Kidney (tissue), 14 donors: ENCODE results near the gene FBXO45. TPM values are rescaled to one million over a fixed set of nuclear protein-coding genes. Genes with fewer than 3 reads are reported as not detected.

Experiments used
- DNase-seq, 5 donors: peaks; one replicate each; pipeline ENCODE4 v3.0.0-alpha.2; 2013 to 2020
- FAIRE-seq: peaks from 2 replicates; lab custom pipeline; 2012; peaks lifted over from hg19 to GRCh38; lab: Jason Lieb, UNC
- H3K27ac ChIP-seq, 2 donors: one replicate each; pipeline ENCODE4 v1.7.0; 2013; ENCODE audit warnings: low read depth in 2 of 2, low read length in 2 of 2, inconsistent platforms in 1 of 2
- H3K27me3 ChIP-seq: one replicate; pipeline ENCODE4 v1.7.1; 2013; ENCODE audit warnings: low read length, inconsistent platforms; ENCODE audit not compliant: control insufficient read depth, insufficient read depth
- H3K36me3 ChIP-seq, 3 donors: one replicate each; pipeline versions ENCODE4 v1.7.0 to v1.7.1; 2013; ENCODE audit warnings: low read length in 3 of 3, control low read depth in 1 of 3, inconsistent platforms in 1 of 3; ENCODE audit not compliant: insufficient read depth in 3 of 3, control insufficient read depth in 2 of 3
- H3K4me1 ChIP-seq, 3 donors: one replicate each; pipeline versions ENCODE4 v1.7.0 to v1.7.1; 2013; ENCODE audit warnings: low read length in 3 of 3, inconsistent platforms in 1 of 3, low read depth in 1 of 3; ENCODE audit not compliant: control insufficient read depth in 2 of 3, insufficient read depth in 2 of 3
- H3K4me3 ChIP-seq, 3 donors: one replicate each; pipeline versions ENCODE4 v1.7.0 to v1.8.1; 2013; ENCODE audit warnings: low read length in 3 of 3, control low read depth in 1 of 3, inconsistent platforms in 1 of 3
- H3K9ac ChIP-seq, 3 donors: one replicate each; pipeline versions ENCODE4 v1.7.0 to v1.7.1; 2013; ENCODE audit warnings: low read length in 3 of 3, control low read depth in 1 of 3, inconsistent platforms in 1 of 3
- H3K9me3 ChIP-seq, 3 donors: one replicate each; pipeline versions ENCODE4 v1.7.0 to v1.7.1; 2013; ENCODE audit warnings: low read length in 3 of 3, control low read depth in 1 of 3, inconsistent platforms in 1 of 3; ENCODE audit not compliant: control insufficient read depth in 2 of 3, insufficient read depth in 1 of 3
- intact Hi-C: fragments of 100-400 bp; cut with DNase I; formaldehyde crosslinking; loops from one replicate; pipeline ENCODE4 v1.11.1; 2022
- polyA plus RNA-seq: library from polyadenylated mRNA; stranded (reverse); fragments of 350-450 nt; fragmentation: Illumina TruSeq; extraction: RNeasy Lipid Tissue Mini Kit (QIAGEN cat#74804); gene quantifications from one replicate; pipeline ENCODE4 v1.2.3, GENCODE V29; 2014; ENCODE audit warnings: low read depth, low replicate concordance; ENCODE audit not compliant: insufficient read depth
- total RNA-seq: library from RNA; stranded (reverse); fragmentation: NEBNext Ultra II Directional; extraction: Animal tissue kit (Norgen Biotek cat#: 25700); gene quantifications from one replicate; pipeline ENCODE4 v1.2.1, GENCODE V29; 2021
- TF ChIP-seq, protein P1 (sequence below): IDR thresholded peaks from 3 replicates; pipeline ENCODE4 v1.5.1; 2012; ENCODE audit warnings: mild to moderate bottlenecking, moderate library complexity, borderline replicate concordance; ENCODE audit not compliant: insufficient read depth; ENCODE audit errors: extremely low read depth
- donor health status: control.
- donor health status: control.
- donor health status: control.
- donor health status: control.
- donor health status: control.
- donor health status: DM: yes; HTN: yes; CAD: no.
- donor health status: Normal renal cell carcinoma (clear cell type).

Gene FBXO45
- total and polyA plus RNA-seq, 2 donors from 2014 or later: 2.5 to 7.0 TPM

DNA sequence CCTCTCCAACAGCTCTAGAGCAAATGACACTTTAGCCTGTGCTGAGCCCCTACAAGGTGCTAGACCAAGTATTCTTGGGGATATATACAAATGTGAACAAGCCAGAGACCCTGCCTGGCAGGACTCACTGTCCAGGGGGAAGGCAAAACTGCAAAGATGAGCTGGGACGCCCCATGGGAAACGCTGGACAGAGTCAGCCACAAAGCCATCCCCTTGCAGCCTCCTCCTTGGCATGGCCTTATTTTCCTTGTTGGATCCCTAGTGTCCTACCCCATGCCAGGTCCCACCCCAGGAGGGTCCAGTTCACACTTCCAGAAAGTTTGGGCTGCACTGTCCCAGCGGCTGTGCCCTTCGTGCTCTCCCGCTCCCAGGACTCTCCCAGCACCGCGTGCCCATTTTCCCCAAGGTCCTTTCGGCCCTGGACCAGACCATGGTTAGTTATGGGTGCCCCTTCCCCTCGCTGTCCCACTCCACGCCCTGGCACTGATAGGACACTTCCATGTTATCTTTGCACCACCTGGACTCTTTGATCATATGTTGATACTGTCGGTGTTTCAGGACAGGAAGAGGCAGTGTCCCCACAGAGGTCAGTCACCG, 65.2 kb downstream of the FBXO45 start:
- Histone ChIP-seq H3K36me3 (no peaks in the 10 kb centered on the region), H3K27me3 (no peaks in the 10 kb centered on the region), H3K27ac (no peak overlapping the region), H3K9ac (no peak overlapping the region), H3K4me1 (peaks cover 0 to 5% (median 0%) of the 10 kb centered on the region in 3 donors), H3K9me3 (no peaks in the 10 kb centered on the region), H3K4me3 (no peak overlapping the region)
- DNase-seq (no peak), FAIRE-seq (no peak)
- intact Hi-C loops: no loop called here
- TF ChIP-seq, protein P1, sequence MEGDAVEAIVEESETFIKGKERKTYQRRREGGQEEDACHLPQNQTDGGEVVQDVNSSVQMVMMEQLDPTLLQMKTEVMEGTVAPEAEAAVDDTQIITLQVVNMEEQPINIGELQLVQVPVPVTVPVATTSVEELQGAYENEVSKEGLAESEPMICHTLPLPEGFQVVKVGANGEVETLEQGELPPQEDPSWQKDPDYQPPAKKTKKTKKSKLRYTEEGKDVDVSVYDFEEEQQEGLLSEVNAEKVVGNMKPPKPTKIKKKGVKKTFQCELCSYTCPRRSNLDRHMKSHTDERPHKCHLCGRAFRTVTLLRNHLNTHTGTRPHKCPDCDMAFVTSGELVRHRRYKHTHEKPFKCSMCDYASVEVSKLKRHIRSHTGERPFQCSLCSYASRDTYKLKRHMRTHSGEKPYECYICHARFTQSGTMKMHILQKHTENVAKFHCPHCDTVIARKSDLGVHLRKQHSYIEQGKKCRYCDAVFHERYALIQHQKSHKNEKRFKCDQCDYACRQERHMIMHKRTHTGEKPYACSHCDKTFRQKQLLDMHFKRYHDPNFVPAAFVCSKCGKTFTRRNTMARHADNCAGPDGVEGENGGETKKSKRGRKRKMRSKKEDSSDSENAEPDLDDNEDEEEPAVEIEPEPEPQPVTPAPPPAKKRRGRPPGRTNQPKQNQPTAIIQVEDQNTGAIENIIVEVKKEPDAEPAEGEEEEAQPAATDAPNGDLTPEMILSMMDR: no peak

DNA sequence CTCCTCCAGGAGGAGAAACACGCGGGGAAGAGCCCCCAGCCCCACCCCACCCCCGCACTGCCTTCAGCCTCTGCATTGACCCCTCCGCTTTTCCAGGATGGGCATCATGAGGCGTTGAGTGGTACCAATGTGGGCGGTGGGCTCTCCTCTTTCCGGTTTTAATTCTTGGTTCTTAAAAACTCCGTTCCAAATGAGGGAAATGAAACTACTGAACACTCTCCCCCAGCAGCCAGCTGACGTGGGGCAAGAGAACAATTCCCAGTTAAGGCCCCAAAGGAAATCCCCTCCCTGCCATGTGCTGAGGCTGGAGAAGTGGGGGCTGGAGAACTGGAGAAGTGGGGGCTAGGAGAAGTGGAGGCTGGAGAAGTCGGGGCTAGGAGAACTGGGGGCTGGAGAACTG, 65.8 kb downstream of the FBXO45 start:
- Histone ChIP-seq H3K27ac (no peak overlapping the region), H3K36me3 (no peaks in the 10 kb centered on the region)
- no peak for DNase-seq

DNA sequence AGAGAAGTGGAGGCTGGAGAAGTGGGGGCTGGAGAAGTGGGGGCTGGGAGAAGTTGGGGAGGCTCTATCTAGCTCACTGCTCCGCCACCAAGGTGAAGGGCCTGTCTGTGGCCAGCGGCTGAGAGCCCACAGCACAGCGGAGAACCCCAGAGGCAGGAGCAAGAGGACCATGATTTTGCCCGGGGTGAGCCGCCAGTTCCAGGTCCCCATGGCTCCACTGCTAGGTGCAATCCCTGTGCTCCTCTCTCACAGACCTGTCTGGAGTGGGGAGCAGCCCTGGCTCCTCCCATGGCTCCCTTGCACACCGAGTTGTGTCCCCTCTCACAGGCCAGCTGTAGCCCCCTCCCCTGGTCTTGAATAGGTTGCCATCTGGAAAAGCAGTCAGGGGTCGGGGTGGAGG, 66.4 kb downstream of the FBXO45 start:
- Histone ChIP-seq H3K27me3 (no peaks in the 10 kb centered on the region), H3K4me1 (peaks cover 0 to 11% (median 0%) of the 10 kb centered on the region in 3 donors), H3K36me3 (no peaks in the 10 kb centered on the region), H3K27ac (no peak overlapping the region), H3K9me3 (no peaks in the 10 kb centered on the region), H3K4me3 (no peak overlapping the region), H3K9ac (no peak overlapping the region)
- no peak for FAIRE-seq
- TF ChIP-seq, protein P1: no peak
- intact Hi-C loops: no loop called here
- DNase-seq: no peak

More for the DNA sequence above, 65.8 kb downstream of the FBXO45 start:
- H3K9ac ChIP-seq: no peak overlapping the region
- H3K9me3 ChIP-seq: no peaks in the 10 kb centered on the region
- H3K4me1 ChIP-seq: peaks cover 0 to 10% (median 0%) of the 10 kb centered on the region in 3 donors
- TF ChIP-seq, protein P1: no peak
- no peaks in the 10 kb centered on the region for H3K27me3 ChIP-seq
- H3K4me3 ChIP-seq: no peak overlapping the region
- intact Hi-C loops: no loop called here
- no peak for FAIRE-seq
